Colonic mucosa (tissue), 4 donors: ENCODE results near the gene MUC20. TPM values are rescaled to one million over a fixed set of nuclear protein-coding genes. Genes with fewer than 3 reads are reported as not detected.

Experiments
- DNase-seq: peaks from one replicate; pipeline ENCODE4 v3.0.0-alpha.2; 2020
- H3K27ac ChIP-seq: fragments of 200-600 bp; one replicate; pipeline ENCODE4 v1.8.0; 2021
- H3K27me3 ChIP-seq: fragments of 200-600 bp; one replicate; pipeline ENCODE4 v1.8.0; 2021
- H3K36me3 ChIP-seq: fragments of 200-600 bp; one replicate; pipeline ENCODE4 v1.8.0; 2021
- H3K4me1 ChIP-seq: fragments of 200-600 bp; one replicate; pipeline ENCODE4 v1.8.0; 2021; ENCODE audit warnings: mild to moderate bottlenecking
- H3K4me3 ChIP-seq: fragments of 200-600 bp; one replicate; pipeline ENCODE4 v1.8.0; 2021
- H3K9ac ChIP-seq, 2 donors: one replicate each; pipeline ENCODE4 v1.7.0; 2013; ENCODE audit warnings: control low read depth in 2 of 2, low read depth in 2 of 2, low read length in 2 of 2
- H3K9me3 ChIP-seq: fragments of 200-600 bp; one replicate; pipeline ENCODE4 v1.8.0; 2021
- CTCF ChIP-seq: fragments of 200-600 bp; IDR thresholded peaks from one replicate; pipeline ENCODE4 v1.8.0; 2022; ENCODE audit warnings: antibody characterized with exemption, mild to moderate bottlenecking
- intact Hi-C: fragments of 100-400 bp; cut with DNase I; formaldehyde crosslinking; loops from one replicate; pipeline ENCODE4 v1.14.1; 2022
- total RNA-seq, 2 donors: library from RNA; stranded (reverse); fragmentation: NEBNext Ultra II Directional in 1 of 2; extraction: Animal tissue kit (Norgen Biotek cat#: 25700) in 1 of 2; gene quantifications; one replicate each; pipeline ENCODE4 v1.2.1, GENCODE V29; 2021
- donor health status: healthy.
- donor health status: DM: no; HTN: no; CAD: no.
- donor health status: DM: no; HTN: no; CAD: no.

MUC20 gene
- total RNA-seq, 2 donors from 2014 or later = 58.1 to 170 TPM

- Histone ChIP-seq H3K9ac (no peak overlapping the region), H3K4me3 (no peak overlapping the region), H3K36me3 (peaks cover 3% of the 10 kb centered on the region), H3K4me1 (no peaks in the 10 kb centered on the region), H3K27ac (no peak overlapping the region), H3K9me3 (no peaks in the 10 kb centered on the region), H3K27me3 (no peaks in the 10 kb centered on the region)
- no peak for TF ChIP-seq CTCF
- no peak for DNase-seq
- intact Hi-C loops = no loop called here
Measured at GRCh38 chr3:195754141-195754540, 33.4 kb downstream of the MUC20 start.

- H3K9me3 ChIP-seq = no peaks in the 10 kb centered on the region
- peaks cover 3% of the 10 kb centered on the region for H3K36me3 ChIP-seq
- intact Hi-C loops = no loop called here
- H3K27me3 ChIP-seq = no peaks in the 10 kb centered on the region
- no peak overlapping the region for H3K4me3 ChIP-seq
- DNase-seq = no peak
- no peak overlapping the region for H3K9ac ChIP-seq
- H3K4me1 ChIP-seq = no peaks in the 10 kb centered on the region
- TF ChIP-seq CTCF = no peak
- H3K27ac ChIP-seq = no peak overlapping the region
Measured at GRCh38 chr3:195754906-195755305, 34.1 kb downstream of the MUC20 start.

DNA sequence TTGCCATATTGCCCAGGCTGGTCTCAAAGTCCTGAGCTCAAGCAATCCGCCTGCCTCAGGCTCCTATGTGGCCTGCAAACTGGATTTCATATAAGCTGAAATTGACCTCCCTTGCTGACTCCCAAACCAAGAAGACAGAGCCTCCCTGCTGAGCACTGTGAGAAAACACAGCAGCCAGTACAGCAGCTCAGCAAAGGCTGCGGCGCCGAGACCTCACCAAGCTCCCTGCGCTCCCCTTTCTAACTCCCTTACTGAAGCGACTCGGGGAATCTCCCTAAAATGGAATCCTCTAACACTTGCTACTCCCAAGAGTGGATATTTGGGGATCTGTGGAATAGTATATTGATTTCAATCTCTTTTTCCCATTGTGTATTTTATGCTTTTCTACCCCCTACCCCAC is 34.6 kb downstream of the MUC20 start:
- Histone ChIP-seq H3K9ac (no peak overlapping the region), H3K36me3 (peaks cover 3% of the 10 kb centered on the region), H3K4me3 (no peak overlapping the region), H3K27me3 (no peaks in the 10 kb centered on the region), H3K9me3 (no peaks in the 10 kb centered on the region), H3K4me1 (no peaks in the 10 kb centered on the region), H3K27ac (no peak overlapping the region)
- intact Hi-C loops = no loop called here
- DNase-seq = no peak
- no peak for TF ChIP-seq CTCF

GRCh38 chr3:195755791-195756676 is 35.3 kb downstream of the MUC20 start:
- Histone ChIP-seq H3K9me3 (no peaks in the 10 kb centered on the region), H3K36me3 (peaks cover 3% of the 10 kb centered on the region), H3K27ac (no peak overlapping the region), H3K4me3 (no peak overlapping the region), H3K27me3 (no peaks in the 10 kb centered on the region), H3K4me1 (no peaks in the 10 kb centered on the region), H3K9ac (no peak overlapping the region)
- TF ChIP-seq CTCF = no peak
- intact Hi-C loops = no loop called here
- DNase-seq = no peak

- Histone ChIP-seq H3K36me3 (peaks cover 3% of the 10 kb centered on the region), H3K4me1 (no peaks in the 10 kb centered on the region), H3K27ac (no peak overlapping the region), H3K27me3 (peaks cover 4% of the 10 kb centered on the region), H3K9ac (no peak overlapping the region), H3K9me3 (no peaks in the 10 kb centered on the region), H3K4me3 (no peak overlapping the region)
- no peak for TF ChIP-seq CTCF
- DNase-seq = no peak
- intact Hi-C loops = no loop called here
Measured at GRCh38 chr3:195757438-195757770, 36.6 kb downstream of the MUC20 start.
